Activated CD8-positive, alpha-beta memory T cell treated with anti-CD3 and anti-CD28 coated beads, Interleukin-2, amount 10 ng/mL, durations not matched to agents 7 days and 5 days (primary cell): Measurements from ENCODE around the gene CRYBB3. TPM values are rescaled to one million over a fixed set of nuclear protein-coding genes. Genes with fewer than 3 reads are reported as not detected.
A peak's percentile ranks its signal among the peaks of the same experiment; 100 is the strongest.
"Not testable (repeated sequence)": the region's sequence is repeated elsewhere in the genome, so short reads cannot be mapped to it uniquely, and the experiment has no call there.

Experiments used
- ATAC-seq: fragments of 150-1000 bp; cut with Tn5 transposase; one replicate; pipeline ENCODE4 v1.10.0; 2021; ENCODE audit warnings: moderate library complexity
- CTCF ChIA-PET: fragments of 350-600 bp; sonication (Branson Sonifier 250); formaldehyde crosslinking; loops from one replicate; lab custom pipeline; 2021; ENCODE audit warnings: antibody characterized with exemption; lab: Charles Lee
- DNase-seq: peaks from one replicate; pipeline ENCODE4 v3.0.0-alpha.2; 2020
- H3K27ac Mint-ChIP-seq: one replicate; pipeline ENCODE4 v1.8.0; 2021; ENCODE audit warnings: mild to moderate bottlenecking, mixed read lengths
- H3K27me3 Mint-ChIP-seq: one replicate; pipeline ENCODE4 v1.8.0; 2021; ENCODE audit warnings: mixed read lengths
- H3K36me3 Mint-ChIP-seq: one replicate; pipeline ENCODE4 v1.8.0; 2021; ENCODE audit warnings: mild to moderate bottlenecking, mixed read lengths
- H3K4me1 Mint-ChIP-seq: one replicate; pipeline ENCODE4 v1.8.0; 2021; ENCODE audit warnings: mixed read lengths
- H3K4me3 Mint-ChIP-seq: one replicate; pipeline ENCODE4 v1.8.0; 2021; ENCODE audit warnings: mild to moderate bottlenecking, moderate library complexity, mixed read lengths
- H3K9me3 Mint-ChIP-seq: one replicate; pipeline ENCODE4 v1.8.0; 2022; ENCODE audit warnings: low read depth, mixed read lengths
- total RNA-seq, 2 experiments: library from RNA; stranded (reverse); gene quantifications; one replicate each; pipeline ENCODE4 v1.2.3, GENCODE V29; 2021

The CRYBB3 gene
- total RNA-seq, 2 experiments from 2014 or later = 0.52 TPM; not detected in 1

- CTCF ChIA-PET = no interaction called here
- no peak overlapping the region for H3K27ac Mint-ChIP-seq
- peaks cover 9% of the 10 kb centered on the region for H3K27me3 Mint-ChIP-seq
- H3K4me1 Mint-ChIP-seq = no peaks in the 10 kb centered on the region
- H3K4me3 Mint-ChIP-seq = no peak overlapping the region
- no peaks in the 10 kb centered on the region for H3K9me3 Mint-ChIP-seq
- DNase-seq (no peak), ATAC-seq (no peak)
- no peaks in the 10 kb centered on the region for H3K36me3 Mint-ChIP-seq
These were observed 20.3 kb downstream of the CRYBB3 start for GRCh38 chr22:25219948-25220442.

GRCh38 chr22:25221790-25222189 is 22.1 kb downstream of the CRYBB3 start:
- no peaks in the 10 kb centered on the region for H3K36me3 Mint-ChIP-seq
- ATAC-seq = no peak
- DNase-seq = no peak
- no peaks in the 10 kb centered on the region for H3K9me3 Mint-ChIP-seq
- no peak overlapping the region for H3K4me3 Mint-ChIP-seq
- no peak overlapping the region for H3K27ac Mint-ChIP-seq
- peaks cover 18% of the 10 kb centered on the region for H3K27me3 Mint-ChIP-seq
- CTCF ChIA-PET = no interaction called here
- no peaks in the 10 kb centered on the region for H3K4me1 Mint-ChIP-seq

GRCh38 chr22:25223269-25223850 is 23.7 kb downstream of the CRYBB3 start:
- Mint-ChIP-seq H3K4me3 (no peak overlapping the region), H3K4me1 (no peaks in the 10 kb centered on the region), H3K27ac (no peak overlapping the region), H3K36me3 (no peaks in the 10 kb centered on the region), H3K27me3 (peaks cover 18% of the 10 kb centered on the region), H3K9me3 (no peaks in the 10 kb centered on the region)
- DNase-seq = no peak
- ATAC-seq = no peak
- CTCF ChIA-PET = no interaction called here

GRCh38 chr22:25228822-25229221 is 29.2 kb downstream of the CRYBB3 start:
- Mint-ChIP-seq H3K27ac (no peak overlapping the region), H3K9me3 (no peaks in the 10 kb centered on the region), H3K4me3 (no peak overlapping the region), H3K4me1 (no peaks in the 10 kb centered on the region), H3K36me3 (no peaks in the 10 kb centered on the region), H3K27me3 (peaks cover 27% of the 10 kb centered on the region)
- ATAC-seq = no peak
- CTCF ChIA-PET = no interaction called here
- no peak for DNase-seq

GRCh38 chr22:25230760-25231159 is 31.1 kb downstream of the CRYBB3 start:
- CTCF ChIA-PET = interaction anchor here (0.9 kb wide), 1 partner anchor 28 kb away, joined by 3 read pairs; no protein-coding TSS in a partner anchor
- not testable (repeated sequence) for DNase-seq, H3K4me1 Mint-ChIP-seq, H3K27ac Mint-ChIP-seq, ATAC-seq, H3K36me3 Mint-ChIP-seq, H3K9me3 Mint-ChIP-seq, H3K4me3 Mint-ChIP-seq
- H3K27me3 Mint-ChIP-seq = peaks cover 34% of the 10 kb centered on the region

- Mint-ChIP-seq H3K9me3 (no peaks in the 10 kb centered on the region), H3K4me1 (peaks cover 3% of the 10 kb centered on the region), H3K27ac (no peak overlapping the region), H3K36me3 (no peaks in the 10 kb centered on the region), H3K4me3 (no peak overlapping the region), H3K27me3 (peaks cover 32% of the 10 kb centered on the region)
- ATAC-seq = no peak
- no peak for DNase-seq
- CTCF ChIA-PET = no interaction called here
These were observed 32.6 kb downstream of the CRYBB3 start for GRCh38 chr22:25232301-25232700.

GRCh38 chr22:25233706-25234105 is 34.0 kb downstream of the CRYBB3 start:
- ATAC-seq, H3K36me3 Mint-ChIP-seq, CTCF ChIA-PET, H3K4me3 Mint-ChIP-seq, H3K9me3 Mint-ChIP-seq, H3K4me1 Mint-ChIP-seq, DNase-seq, H3K27ac Mint-ChIP-seq: not testable (repeated sequence)
- H3K27me3 Mint-ChIP-seq = peaks cover 38% of the 10 kb centered on the region

GRCh38 chr22:25235547-25236290 is 36.1 kb downstream of the CRYBB3 start:
- Mint-ChIP-seq H3K36me3 (no peaks in the 10 kb centered on the region), H3K9me3 (no peaks in the 10 kb centered on the region), H3K27me3 (peaks cover 41% of the 10 kb centered on the region), H3K27ac (no peak overlapping the region), H3K4me1 (peaks cover 3% of the 10 kb centered on the region), H3K4me3 (no peak overlapping the region)
- CTCF ChIA-PET = interaction anchor here (0.6 to 1.6 kb wide), 5 partner anchors 11 to 109 kb away, joined by 3 to 9 read pairs (median 5); no protein-coding TSS in a partner anchor
- peak; percentile 97 for ATAC-seq
- DNase-seq = peak; percentile 85

GRCh38 chr22:25236417-25236816 is 36.8 kb downstream of the CRYBB3 start:
- Mint-ChIP-seq H3K9me3 (no peaks in the 10 kb centered on the region), H3K27ac (no peak overlapping the region), H3K36me3 (no peaks in the 10 kb centered on the region), H3K27me3 (peaks cover 48% of the 10 kb centered on the region), H3K4me1 (peaks cover 3% of the 10 kb centered on the region), H3K4me3 (no peak overlapping the region)
- CTCF ChIA-PET = interaction anchor here (1.0 to 1.6 kb wide), 3 partner anchors 11 to 97 kb away, joined by 5 to 9 read pairs (median 7); no protein-coding TSS in a partner anchor
- no peak for DNase-seq
- ATAC-seq = no peak

- Mint-ChIP-seq H3K4me3 (no peak overlapping the region), H3K36me3 (no peaks in the 10 kb centered on the region), H3K4me1 (peaks cover 3% of the 10 kb centered on the region), H3K27me3 (peaks cover 42% of the 10 kb centered on the region), H3K9me3 (no peaks in the 10 kb centered on the region), H3K27ac (no peak overlapping the region)
- no peak for DNase-seq
- ATAC-seq = no peak
- CTCF ChIA-PET = interaction anchor here (0.8 kb wide), 1 partner anchor 40 kb away, joined by 3 read pairs; no protein-coding TSS in a partner anchor
These were observed 37.8 kb downstream of the CRYBB3 start for GRCh38 chr22:25237503-25237902.

- H3K27ac Mint-ChIP-seq, H3K9me3 Mint-ChIP-seq, ATAC-seq, H3K4me1 Mint-ChIP-seq, CTCF ChIA-PET, H3K4me3 Mint-ChIP-seq, DNase-seq, H3K36me3 Mint-ChIP-seq: not testable (repeated sequence)
- H3K27me3 Mint-ChIP-seq = peaks cover 39% of the 10 kb centered on the region
These were observed 38.4 kb downstream of the CRYBB3 start for GRCh38 chr22:25238058-25238457.

- H3K27me3 Mint-ChIP-seq = not testable (repeated sequence)
These were observed 55.5 kb downstream of the CRYBB3 start for GRCh38 chr22:25255169-25255568.

More at GRCh38 chr22:25255169-25255568, 55.5 kb downstream of the CRYBB3 start:
- H3K9me3 Mint-ChIP-seq, CTCF ChIA-PET, H3K27ac Mint-ChIP-seq, H3K4me1 Mint-ChIP-seq, ATAC-seq, H3K4me3 Mint-ChIP-seq, DNase-seq, H3K36me3 Mint-ChIP-seq: not testable (repeated sequence)
